IMR-90 (cell line): ENCODE data around the gene MOAP1. TPM values are rescaled to one million over a fixed set of nuclear protein-coding genes. Genes with fewer than 3 reads are reported as not detected.

Experiments
- ATAC-seq: fragments of 200-7000 bp; cut with Tn5 transposase; 2 replicates; pipeline ENCODE4 v1.9.1; 2020; ENCODE audit warnings: low read depth, mild to moderate bottlenecking, moderate library complexity
- BruUV-seq: library from RNA; stranded (reverse); fragments of 400-500 nt; replicated peaks from 2 replicates; lab custom pipeline; 2021; lab: Mats Ljungman, UMichigan
- CTCF ChIA-PET: fragments of 300-600 bp; formaldehyde crosslinking; extraction: SDS; loops from one replicate; lab custom pipeline; 2021; ENCODE audit warnings: antibody characterized with exemption; lab: Yijun Ruan, JAX
- POLR2A ChIA-PET: fragments of 300-600 bp; sonication (Branson Sonifier 250); formaldehyde crosslinking; loops from one replicate; lab custom pipeline; 2022; ENCODE audit warnings: antibody characterized with exemption; ENCODE audit not compliant: unreplicated experiment; lab: Charles Lee
- DNase-seq: peaks from one replicate; pipeline ENCODE4 v3.0.0; 2013
- H2AFZ ChIP-seq: replicated peaks from 2 replicates; pipeline ENCODE3; 2013; ENCODE audit warnings: low read length, mild to moderate bottlenecking; ENCODE audit not compliant: poor library complexity
- H2AK5ac ChIP-seq: 2 replicates; pipeline ENCODE4 v1.6.1; 2013; ENCODE audit warnings: low read depth, low read length, inconsistent platforms
- H2AK9ac ChIP-seq: replicated peaks from 2 replicates; pipeline ENCODE3; 2013; ENCODE audit warnings: mild to moderate bottlenecking, low read depth, low read length, moderate library complexity; ENCODE audit not compliant: poor library complexity
- H2BK120ac ChIP-seq: 2 replicates; pipeline ENCODE4 v1.6.1; 2013; ENCODE audit warnings: low read depth, low read length, inconsistent platforms
- H2BK15ac ChIP-seq: 3 replicates; pipeline ENCODE4 v1.6.1; 2013; ENCODE audit warnings: low read depth, low read length, inconsistent platforms
- H2BK20ac ChIP-seq: 2 replicates; pipeline ENCODE4 v1.6.1; 2013; ENCODE audit warnings: low read depth, mild to moderate bottlenecking, inconsistent platforms, low read length, moderate library complexity
- H2BK5ac ChIP-seq: 2 replicates; pipeline ENCODE4 v1.6.1; 2013; ENCODE audit warnings: mild to moderate bottlenecking, low read depth, low read length, inconsistent platforms; ENCODE audit not compliant: poor library complexity, severe bottlenecking
- H3K14ac ChIP-seq: replicated peaks from 2 replicates; pipeline ENCODE4 v1.6.1; 2013; ENCODE audit warnings: low read depth, low read length, inconsistent platforms
- H3K18ac ChIP-seq: 2 replicates; pipeline ENCODE4 v1.6.1; 2013; ENCODE audit warnings: low read depth, low read length, control low read depth
- H3K23ac ChIP-seq: 2 replicates; pipeline ENCODE4 v1.6.1; 2013; ENCODE audit warnings: low read depth, low read length, inconsistent platforms
- H3K27ac ChIP-seq: 2 replicates; pipeline ENCODE4 v1.5.1; 2013; ENCODE audit warnings: mild to moderate bottlenecking, control low read depth, low read length; ENCODE audit not compliant: insufficient read depth
- H3K27me3 ChIP-seq: 2 replicates; pipeline ENCODE4 v1.6.1; 2013; ENCODE audit warnings: low read length; ENCODE audit not compliant: control insufficient read depth, insufficient read depth
- H3K36me3 ChIP-seq: 2 replicates; pipeline ENCODE4 v1.6.1; 2013; ENCODE audit warnings: low read length, mixed read lengths; ENCODE audit not compliant: control insufficient read depth, insufficient read depth
- H3K4ac ChIP-seq: 2 replicates; pipeline ENCODE4 v1.6.1; 2013; ENCODE audit warnings: low read depth, low read length, inconsistent platforms
- H3K4me1 ChIP-seq: 2 replicates; pipeline ENCODE4 v1.6.1; 2013; ENCODE audit warnings: low read length, mixed read lengths; ENCODE audit not compliant: control insufficient read depth, insufficient read depth
- H3K4me2 ChIP-seq: 2 replicates; pipeline ENCODE4 v1.6.1; 2013; ENCODE audit warnings: low read depth, mild to moderate bottlenecking, control low read depth, low read length, moderate library complexity
- H3K4me3 ChIP-seq: 2 replicates; pipeline ENCODE4 v1.5.1; 2013; ENCODE audit warnings: low read depth, mild to moderate bottlenecking, control low read depth, low read length, moderate library complexity; ENCODE audit not compliant: insufficient read depth
- H3K56ac ChIP-seq: 2 replicates; pipeline ENCODE4 v1.6.1; 2013; ENCODE audit warnings: low read length, inconsistent platforms; ENCODE audit not compliant: insufficient read depth; ENCODE audit errors: extremely low read depth
- H3K79me1 ChIP-seq, 2 experiments: 2 replicates each; pipeline ENCODE4 v1.6.1; 2013; ENCODE audit warnings: low read length in 2 of 2, inconsistent platforms in 1 of 2, low read depth in 1 of 2
- H3K9ac ChIP-seq: 2 replicates; pipeline ENCODE4 v1.6.1; 2013; ENCODE audit warnings: low read depth, low read length, control low read depth
- H3K9me1 ChIP-seq: 2 replicates; pipeline ENCODE4 v1.6.1; 2013; ENCODE audit warnings: low read length, inconsistent platforms; ENCODE audit not compliant: insufficient read depth
- H3K9me3 ChIP-seq: 2 replicates; pipeline ENCODE4 v1.6.1; 2013; ENCODE audit warnings: low read length; ENCODE audit not compliant: control insufficient read depth, insufficient read depth
- H4K20me1 ChIP-seq: 2 replicates; pipeline ENCODE4 v1.6.1; 2013; ENCODE audit warnings: low read length, inconsistent platforms; ENCODE audit not compliant: insufficient read depth
- H4K5ac ChIP-seq: 2 replicates; pipeline ENCODE4 v1.6.1; 2013; ENCODE audit warnings: mild to moderate bottlenecking, low read depth, low read length, control low read depth
- H4K8ac ChIP-seq, 2 experiments: 2 replicates each; pipeline ENCODE4 v1.6.1; 2013; ENCODE audit warnings: low read depth in 2 of 2, low read length in 2 of 2, control low read depth in 1 of 2, inconsistent platforms in 1 of 2
- H4K91ac ChIP-seq: 2 replicates; pipeline ENCODE4 v1.6.1; 2013; ENCODE audit warnings: low read depth, low read length, inconsistent platforms; ENCODE audit not compliant: insufficient read depth
- BHLHE40 ChIP-seq: fragments of 150-350 bp; IDR thresholded peaks from 2 replicates; pipeline ENCODE4 v1.6.1; 2016; ENCODE audit warnings: mild to moderate bottlenecking, low read depth, low read length
- CEBPB ChIP-seq: IDR thresholded peaks from 2 replicates; pipeline ENCODE4 v1.6.1; 2012; ENCODE audit warnings: low read depth, low read length, improper control_type of control experiment
- CHD1 ChIP-seq: IDR thresholded peaks from 2 replicates; pipeline ENCODE4 v1.6.1; 2012; ENCODE audit warnings: low read depth, low read length, improper control_type of control experiment
- FOS ChIP-seq: fragments of 150-350 bp; IDR thresholded peaks from 2 replicates; pipeline ENCODE4 v1.6.1; 2016; ENCODE audit warnings: low read depth, low read length
- MAFK ChIP-seq: IDR thresholded peaks from 2 replicates; pipeline ENCODE4 v1.6.1; 2012; ENCODE audit warnings: low read depth, low read length, improper control_type of control experiment
- MAZ ChIP-seq: IDR thresholded peaks from 2 replicates; pipeline ENCODE4 v1.6.1; 2012; ENCODE audit warnings: low read depth, mild to moderate bottlenecking, low read length, improper control_type of control experiment, moderate library complexity, borderline replicate concordance
- MXI1 ChIP-seq: IDR thresholded peaks from 2 replicates; pipeline ENCODE4 v1.6.1; 2012; ENCODE audit warnings: low read depth, mild to moderate bottlenecking, low read length, moderate library complexity, borderline replicate concordance
- NFE2L2 ChIP-seq: fragments of 150-350 bp; IDR thresholded peaks from 2 replicates; pipeline ENCODE4 v1.6.1; 2016; ENCODE audit warnings: low read depth, mild to moderate bottlenecking, low read length
- POLR2A ChIP-seq: IDR thresholded peaks from 2 replicates; pipeline ENCODE4 v1.6.1; 2012; ENCODE audit warnings: mild to moderate bottlenecking, low read depth, low read length
- RAD21 ChIP-seq: IDR thresholded peaks from 2 replicates; pipeline ENCODE4 v1.6.1; 2012; ENCODE audit warnings: low read length, improper control_type of control experiment
- RCOR1 ChIP-seq: IDR thresholded peaks from 2 replicates; pipeline ENCODE4 v1.6.1; 2012; ENCODE audit warnings: mild to moderate bottlenecking, low read length, improper control_type of control experiment; ENCODE audit not compliant: insufficient replicate concordance
- RFX5 ChIP-seq: IDR thresholded peaks from 2 replicates; pipeline ENCODE4 v1.8.0; 2012; ENCODE audit warnings: low read depth, mild to moderate bottlenecking, low read length, moderate library complexity
- SMC3 ChIP-seq: fragments of 150-350 bp; IDR thresholded peaks from 2 replicates; pipeline ENCODE4 v1.6.1; 2016; ENCODE audit warnings: low read depth, mild to moderate bottlenecking, antibody characterized with exemption, low read length, moderate library complexity
- WGBS, 2 experiments: methylation state at CpG; one replicate each; pipeline versions ENCODE4 v1.1.5 to v1.1.7; 2013; ENCODE audit warnings: missing lambda C conversion rate in 2 of 2; ENCODE audit not compliant: insufficient read length in 1 of 2; ENCODE audit errors: extremely low coverage in 2 of 2; 5-methylcytosine and 5-hydroxymethylcytosine counted together
- dilution Hi-C: fragments of 300-500 bp; cut with HindIII; formaldehyde crosslinking; loops from one replicate; pipeline ENCODE4 v1.14.3; 2018; ENCODE audit warnings: low sequenced_read_pairs; ENCODE audit not compliant: unreplicated experiment
- in situ Hi-C: fragments of 300-500 bp; cut with MboI; formaldehyde crosslinking; loops from 3 replicates; pipeline ENCODE4 v1.14.3; 2019; ENCODE audit warnings: low sequenced_read_pairs, inconsistent platforms, mixed read lengths
- intact Hi-C: fragments of 100-400 bp; cut with micrococcal nuclease; formaldehyde crosslinking; loops from 2 replicates; pipeline ENCODE4 v1.10.0; 2022
- polyA plus RNA-seq, 3 experiments: library from polyadenylated mRNA; depleted of rRNA; stranded (reverse); fragments of >200 nt; gene quantifications; 2 replicates each; pipeline ENCODE4 v1.2.3, GENCODE V29; 2012; ENCODE audit warnings: low replicate concordance in 1 of 3
- total RNA-seq: library from RNA; depleted of rRNA; stranded (reverse); fragments of >200 nt; gene quantifications from 2 replicates; pipeline ENCODE4 v1.2.3, GENCODE V29; 2012
- TF ChIP-seq, protein P1 (sequence below): conservative IDR thresholded peaks from 2 replicates; pipeline ENCODE4 v1.5.1; 2012; ENCODE audit warnings: mild to moderate bottlenecking, low read depth, low read length, improper control_type of control experiment
- TF ChIP-seq, protein P2 (sequence below): fragments of 150-350 bp; IDR thresholded peaks from 2 replicates; pipeline ENCODE4 v1.6.1; 2017; ENCODE audit warnings: mild to moderate bottlenecking, antibody characterized with exemption, low read length, low read depth
- TF ChIP-seq, protein P3 (sequence below): fragments of 150-350 bp; IDR thresholded peaks from 2 replicates; pipeline ENCODE4 v1.6.1; 2016; ENCODE audit warnings: low read depth, mild to moderate bottlenecking, low read length, moderate library complexity, borderline replicate concordance

Gene MOAP1
- total and polyA plus RNA-seq, 2 of the 4 experiments (the other 2 are of a cell fraction), result 9.9 to 13.2 TPM

DNA sequence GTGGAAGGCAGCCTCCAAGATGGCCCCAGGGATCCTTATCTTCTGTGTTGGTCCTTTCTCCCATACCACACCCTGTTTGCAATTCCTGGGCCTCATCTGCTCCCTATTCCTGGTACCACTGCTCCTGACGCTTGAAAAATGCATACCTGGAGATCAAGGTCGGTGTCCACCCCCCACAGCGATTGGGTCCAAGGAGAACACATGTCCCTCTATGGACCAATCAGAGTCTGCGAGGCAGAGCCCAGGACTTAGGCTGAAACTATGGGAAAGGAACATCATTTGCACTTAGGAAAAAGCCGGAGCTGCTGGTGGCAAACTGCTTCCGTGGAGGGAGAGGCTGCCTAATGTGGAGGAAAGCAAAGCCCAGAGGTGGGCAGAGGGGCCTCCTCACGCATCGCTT, 35.7 kb downstream of the MOAP1 start:
- H3K27me3 ChIP-seq, result peaks cover 11% of the 10 kb centered on the region; the same call in 1 of the 2 replicates
- H2BK15ac ChIP-seq, result no peak overlapping the region
- no TSS peak for BruUV-seq
- H3K9ac ChIP-seq, result no peak overlapping the region
- 65% methylated on average over 2 of the region's 8 CpGs; no CpG with 5 or more reads in 1 of the 2 experiments for WGBS, 2 experiments
- intact Hi-C loops (no loop called here), in situ Hi-C loops (no loop called here), dilution Hi-C loops (no loop called here)
- H2BK120ac ChIP-seq, result no peak overlapping the region
- TF ChIP-seq, protein P1, sequence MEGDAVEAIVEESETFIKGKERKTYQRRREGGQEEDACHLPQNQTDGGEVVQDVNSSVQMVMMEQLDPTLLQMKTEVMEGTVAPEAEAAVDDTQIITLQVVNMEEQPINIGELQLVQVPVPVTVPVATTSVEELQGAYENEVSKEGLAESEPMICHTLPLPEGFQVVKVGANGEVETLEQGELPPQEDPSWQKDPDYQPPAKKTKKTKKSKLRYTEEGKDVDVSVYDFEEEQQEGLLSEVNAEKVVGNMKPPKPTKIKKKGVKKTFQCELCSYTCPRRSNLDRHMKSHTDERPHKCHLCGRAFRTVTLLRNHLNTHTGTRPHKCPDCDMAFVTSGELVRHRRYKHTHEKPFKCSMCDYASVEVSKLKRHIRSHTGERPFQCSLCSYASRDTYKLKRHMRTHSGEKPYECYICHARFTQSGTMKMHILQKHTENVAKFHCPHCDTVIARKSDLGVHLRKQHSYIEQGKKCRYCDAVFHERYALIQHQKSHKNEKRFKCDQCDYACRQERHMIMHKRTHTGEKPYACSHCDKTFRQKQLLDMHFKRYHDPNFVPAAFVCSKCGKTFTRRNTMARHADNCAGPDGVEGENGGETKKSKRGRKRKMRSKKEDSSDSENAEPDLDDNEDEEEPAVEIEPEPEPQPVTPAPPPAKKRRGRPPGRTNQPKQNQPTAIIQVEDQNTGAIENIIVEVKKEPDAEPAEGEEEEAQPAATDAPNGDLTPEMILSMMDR, result no peak
- TF ChIP-seq RFX5 (no peak), NFE2L2 (no peak), CHD1 (no peak), RAD21 (no peak), RCOR1 (no peak), FOS (no peak), MAZ (no peak), BHLHE40 (no peak), SMC3 (no peak), POLR2A (no peak), MAFK (no peak), CEBPB (no peak), MXI1 (no peak)
- TF ChIP-seq, protein P2, sequence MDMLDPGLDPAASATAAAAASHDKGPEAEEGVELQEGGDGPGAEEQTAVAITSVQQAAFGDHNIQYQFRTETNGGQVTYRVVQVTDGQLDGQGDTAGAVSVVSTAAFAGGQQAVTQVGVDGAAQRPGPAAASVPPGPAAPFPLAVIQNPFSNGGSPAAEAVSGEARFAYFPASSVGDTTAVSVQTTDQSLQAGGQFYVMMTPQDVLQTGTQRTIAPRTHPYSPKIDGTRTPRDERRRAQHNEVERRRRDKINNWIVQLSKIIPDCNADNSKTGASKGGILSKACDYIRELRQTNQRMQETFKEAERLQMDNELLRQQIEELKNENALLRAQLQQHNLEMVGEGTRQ, result no peak
- TF ChIP-seq, protein P3, sequence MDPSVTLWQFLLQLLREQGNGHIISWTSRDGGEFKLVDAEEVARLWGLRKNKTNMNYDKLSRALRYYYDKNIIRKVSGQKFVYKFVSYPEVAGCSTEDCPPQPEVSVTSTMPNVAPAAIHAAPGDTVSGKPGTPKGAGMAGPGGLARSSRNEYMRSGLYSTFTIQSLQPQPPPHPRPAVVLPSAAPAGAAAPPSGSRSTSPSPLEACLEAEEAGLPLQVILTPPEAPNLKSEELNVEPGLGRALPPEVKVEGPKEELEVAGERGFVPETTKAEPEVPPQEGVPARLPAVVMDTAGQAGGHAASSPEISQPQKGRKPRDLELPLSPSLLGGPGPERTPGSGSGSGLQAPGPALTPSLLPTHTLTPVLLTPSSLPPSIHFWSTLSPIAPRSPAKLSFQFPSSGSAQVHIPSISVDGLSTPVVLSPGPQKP, result no peak
- no peak overlapping the region for H2BK20ac ChIP-seq
- no peak overlapping the region for H3K4me2 ChIP-seq
- H4K8ac ChIP-seq, result no peak overlapping the region
- no peak overlapping the region for H3K56ac ChIP-seq
- ATAC-seq, result no peak
- ChIA-PET CTCF (no interaction called here), POLR2A (no interaction called here)
- no peaks in the 10 kb centered on the region for H4K20me1 ChIP-seq
- H3K4me3 ChIP-seq, result no peak overlapping the region
- H3K18ac ChIP-seq, result no peak overlapping the region
- H2AK9ac ChIP-seq, result no peak overlapping the region
- H3K14ac ChIP-seq, result no peak overlapping the region
- no peak overlapping the region for H3K23ac ChIP-seq
- H3K4me1 ChIP-seq, result no peaks in the 10 kb centered on the region
- H3K36me3 ChIP-seq, result no peaks in the 10 kb centered on the region
- no peak overlapping the region for H3K4ac ChIP-seq
- no peak overlapping the region for H2AK5ac ChIP-seq
- H4K5ac ChIP-seq, result no peak overlapping the region
- no peak for DNase-seq
- no peaks in the 10 kb centered on the region for H3K9me3 ChIP-seq
- H3K9me1 ChIP-seq, result no peaks in the 10 kb centered on the region
- H3K27ac ChIP-seq, result no peak overlapping the region
- no peaks in the 10 kb centered on the region for H3K79me1 ChIP-seq
- no peak overlapping the region for H2BK5ac ChIP-seq
- no peak overlapping the region for H2AFZ ChIP-seq
- no peak overlapping the region for H4K91ac ChIP-seq
